DND-41 (cell line): ENCODE data around the gene FANCD2OS.

Experiments
- EZH2 ChIP-seq: IDR thresholded peaks from 3 replicates; pipeline ENCODE4 v1.6.1; 2012; ENCODE audit warnings: borderline replicate concordance, low read depth, mild to moderate bottlenecking, moderate library complexity, low read length, inconsistent platforms; ENCODE audit not compliant: severe bottlenecking
- TF ChIP-seq, protein P1 (sequence below): IDR thresholded peaks from 2 replicates; pipeline ENCODE4 v1.5.1; 2012; ENCODE audit warnings: borderline replicate concordance, low read length, moderate library complexity, mild to moderate bottlenecking; ENCODE audit not compliant: poor library complexity, severe bottlenecking; ENCODE audit errors: extremely low read depth

- TF ChIP-seq, protein P1, sequence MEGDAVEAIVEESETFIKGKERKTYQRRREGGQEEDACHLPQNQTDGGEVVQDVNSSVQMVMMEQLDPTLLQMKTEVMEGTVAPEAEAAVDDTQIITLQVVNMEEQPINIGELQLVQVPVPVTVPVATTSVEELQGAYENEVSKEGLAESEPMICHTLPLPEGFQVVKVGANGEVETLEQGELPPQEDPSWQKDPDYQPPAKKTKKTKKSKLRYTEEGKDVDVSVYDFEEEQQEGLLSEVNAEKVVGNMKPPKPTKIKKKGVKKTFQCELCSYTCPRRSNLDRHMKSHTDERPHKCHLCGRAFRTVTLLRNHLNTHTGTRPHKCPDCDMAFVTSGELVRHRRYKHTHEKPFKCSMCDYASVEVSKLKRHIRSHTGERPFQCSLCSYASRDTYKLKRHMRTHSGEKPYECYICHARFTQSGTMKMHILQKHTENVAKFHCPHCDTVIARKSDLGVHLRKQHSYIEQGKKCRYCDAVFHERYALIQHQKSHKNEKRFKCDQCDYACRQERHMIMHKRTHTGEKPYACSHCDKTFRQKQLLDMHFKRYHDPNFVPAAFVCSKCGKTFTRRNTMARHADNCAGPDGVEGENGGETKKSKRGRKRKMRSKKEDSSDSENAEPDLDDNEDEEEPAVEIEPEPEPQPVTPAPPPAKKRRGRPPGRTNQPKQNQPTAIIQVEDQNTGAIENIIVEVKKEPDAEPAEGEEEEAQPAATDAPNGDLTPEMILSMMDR: no peak
- no peak for TF ChIP-seq EZH2
Observed at GRCh38 chr3:10106919-10107318, 1.1 kb downstream of the FANCD2OS start.
